Esophagus muscularis mucosa (tissue), 4 donors: ENCODE data around the gene GPC1. TPM values are rescaled to one million over a fixed set of nuclear protein-coding genes. Genes with fewer than 3 reads are reported as not detected.

Experiments used
- DNase-seq: peaks from one replicate; pipeline ENCODE4 v3.0.0-alpha.2; 2017; ENCODE audit errors: extremely low spot score
- H3K27ac ChIP-seq, 4 donors: fragments of 200-600 bp; sonication (generic); replicated peaks in 1 of 4; 1 replicate in 3 of 4; 2 replicates in 1 of 4; pipeline ENCODE4 v1.5.1; 2016 to 2019; ENCODE audit warnings: mild to moderate bottlenecking in 1 of 4
- H3K27me3 ChIP-seq, 4 donors: fragments of 200-600 bp; sonication (generic); one replicate each; pipeline versions ENCODE4 v1.5.1 to v1.6.0; 2016 to 2019
- H3K36me3 ChIP-seq, 4 donors: fragments of 200-600 bp; sonication (generic); one replicate each; pipeline ENCODE4 v1.5.1; 2016 to 2019
- H3K4me1 ChIP-seq, 4 donors: fragments of 200-600 bp; sonication (generic); one replicate each; pipeline ENCODE4 v1.5.1; 2016 to 2019
- H3K4me3 ChIP-seq, 4 donors: fragments of 200-600 bp; sonication (generic); 1 replicate in 2 of 4; 2 replicates in 2 of 4; pipeline ENCODE4 v1.5.1; 2016 to 2019; ENCODE audit warnings: mild to moderate bottlenecking in 4 of 4, moderate library complexity in 1 of 4
- H3K9me3 ChIP-seq, 4 donors: fragments of 200-600 bp; sonication (generic); 1 replicate in 3 of 4; 2 replicates in 1 of 4; pipeline ENCODE4 v1.5.1; 2016 to 2019
- CTCF ChIP-seq, 3 experiments: fragments of 200-600 bp in 2 of 3; fragments of 450-650 bp in 1 of 3; sonication (generic) in 2 of 3; IDR thresholded peaks; one replicate each; pipeline ENCODE4 v1.5.1; 2017 to 2019; ENCODE audit warnings: antibody characterized with exemption in 3 of 3, mild to moderate bottlenecking in 2 of 3, moderate library complexity in 1 of 3
- EP300 ChIP-seq: sonication (generic); formaldehyde crosslinking; IDR thresholded peaks from one replicate; pipeline ENCODE4 v1.6.1; 2017; ENCODE audit warnings: antibody characterized with exemption
- POLR2A ChIP-seq: fragments of 450-650 bp; IDR thresholded peaks from one replicate; pipeline ENCODE4 v1.6.1; 2017; ENCODE audit warnings: antibody characterized with exemption, moderate library complexity, mild to moderate bottlenecking, low read depth
- POLR2AphosphoS5 ChIP-seq, 2 donors: sonication (generic); formaldehyde crosslinking; IDR thresholded peaks; one replicate each; pipeline ENCODE4 v1.6.1; 2017; ENCODE audit warnings: antibody characterized with exemption in 2 of 2
- WGBS: methylation state at CpG from one replicate; pipeline ENCODE4 v1.1.5; 2018; 5-methylcytosine and 5-hydroxymethylcytosine counted together
- intact Hi-C: fragments of 100-400 bp; cut with DNase I; formaldehyde crosslinking; loops from one replicate; pipeline ENCODE4 v1.15.1; 2023
- total RNA-seq, 4 donors: library from RNA; depleted of rRNA; stranded (reverse); fragments of >200 nt; gene quantifications; one replicate each; pipeline versions ENCODE4 v1.1.0 to v1.2.1, GENCODE V29; 2016

GPC1 gene
- total RNA-seq, 4 donors from 2014 or later, result 29.1 to 71.5 (median 41.8) TPM

GRCh38 chr2:240391111-240392051 is 44.1 kb upstream of the GPC1 start:
- intact Hi-C loops, result no loop called here

GRCh38 chr2:240392084-240392947 is 43.1 kb upstream of the GPC1 start:
- 80% methylated on average over 17 of the region's 31 CpGs for WGBS
- Histone ChIP-seq H3K4me1 (peaks cover 4 to 10% (median 8%) of the 10 kb centered on the region in 4 donors), H3K4me3 (no peak overlapping the region), H3K27ac (no peak overlapping the region), H3K9me3 (no peaks in the 10 kb centered on the region), H3K36me3 (no peaks in the 10 kb centered on the region), H3K27me3 (no peaks in the 10 kb centered on the region)
- DNase-seq, result no peak
- TF ChIP-seq EP300, result no peak
- no peak for TF ChIP-seq POLR2A
- TF ChIP-seq POLR2AphosphoS5 (IDR thresholded peaks at IDR 0.05), result no peak
- no peak for TF ChIP-seq CTCF (IDR thresholded peaks at IDR 0.05)
- intact Hi-C loops, result no loop called here

More at GRCh38 chr2:240391111-240392051, 44.1 kb upstream of the GPC1 start:
- H3K9me3 ChIP-seq, result no peaks in the 10 kb centered on the region
- H3K4me1 ChIP-seq, result peaks cover 4 to 15% (median 11%) of the 10 kb centered on the region in 4 donors
- no peak overlapping the region for H3K4me3 ChIP-seq
- TF ChIP-seq EP300, result no peak
- no peak for TF ChIP-seq CTCF (IDR thresholded peaks at IDR 0.05)
- no peak for TF ChIP-seq POLR2AphosphoS5 (IDR thresholded peaks at IDR 0.05)
- no peak for TF ChIP-seq POLR2A
- no peaks in the 10 kb centered on the region for H3K27me3 ChIP-seq
- no peaks in the 10 kb centered on the region for H3K36me3 ChIP-seq
- WGBS, result 85% methylated on average over 22 of the region's 25 CpGs
- no peak overlapping the region for H3K27ac ChIP-seq
- DNase-seq, result no peak

GRCh38 chr2:240392948-240393830 is 42.3 kb upstream of the GPC1 start:
- intact Hi-C loops, result no loop called here
- Histone ChIP-seq H3K27ac (no peak overlapping the region), H3K9me3 (no peaks in the 10 kb centered on the region), H3K36me3 (no peaks in the 10 kb centered on the region), H3K4me1 (peaks cover 0 to under 1% (median 0%) of the 10 kb centered on the region in 4 donors), H3K4me3 (no peak overlapping the region), H3K27me3 (no peaks in the 10 kb centered on the region)
- no peak for TF ChIP-seq POLR2A
- TF ChIP-seq EP300, result no peak
- no peak for TF ChIP-seq CTCF (IDR thresholded peaks at IDR 0.05)
- no peak for TF ChIP-seq POLR2AphosphoS5 (IDR thresholded peaks at IDR 0.05)
- no peak for DNase-seq
- 89% methylated on average over 21 of the region's 23 CpGs for WGBS

GRCh38 chr2:240393831-240394410 is 41.5 kb upstream of the GPC1 start:
- no peak overlapping the region for H3K27ac ChIP-seq
- no peaks in the 10 kb centered on the region for H3K4me1 ChIP-seq
- TF ChIP-seq CTCF (IDR thresholded peaks at IDR 0.05), result no peak
- TF ChIP-seq POLR2A, result no peak
- no peak for TF ChIP-seq EP300
- TF ChIP-seq POLR2AphosphoS5 (IDR thresholded peaks at IDR 0.05), result no peak
- no peaks in the 10 kb centered on the region for H3K27me3 ChIP-seq
- H3K36me3 ChIP-seq, result no peaks in the 10 kb centered on the region
- WGBS, result 93% methylated on average over 14 of the region's 21 CpGs
- no peaks in the 10 kb centered on the region for H3K9me3 ChIP-seq
- DNase-seq, result no peak
- intact Hi-C loops, result no loop called here
- H3K4me3 ChIP-seq, result no peak overlapping the region
